ENCODE data around the gene GRK3.

DNA sequence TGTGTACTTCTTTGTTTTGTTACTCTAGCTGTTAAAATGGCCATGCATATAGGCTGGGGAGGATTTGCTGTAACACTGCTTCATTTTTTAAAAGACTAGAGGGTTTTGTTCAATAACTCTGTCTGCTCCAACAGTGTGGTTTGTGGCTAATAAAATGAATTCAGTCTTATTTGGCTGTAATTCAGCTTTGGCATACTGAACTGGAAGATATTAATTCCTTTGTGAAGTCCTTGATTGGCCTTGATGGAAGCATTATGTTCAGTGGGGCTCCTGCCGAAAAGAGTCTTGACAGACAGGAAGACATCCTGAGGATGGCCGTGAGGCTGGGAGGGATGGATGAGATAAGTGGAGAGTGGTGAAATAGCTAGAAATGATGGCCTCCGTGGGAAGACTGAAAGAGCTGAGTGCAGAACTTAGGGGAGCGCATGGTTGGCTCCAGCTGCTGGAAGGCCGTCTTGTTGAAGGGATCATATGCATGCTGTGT lies 132.7 kb downstream of the GRK3 start:
- TF ChIP-seq, protein P1, sequence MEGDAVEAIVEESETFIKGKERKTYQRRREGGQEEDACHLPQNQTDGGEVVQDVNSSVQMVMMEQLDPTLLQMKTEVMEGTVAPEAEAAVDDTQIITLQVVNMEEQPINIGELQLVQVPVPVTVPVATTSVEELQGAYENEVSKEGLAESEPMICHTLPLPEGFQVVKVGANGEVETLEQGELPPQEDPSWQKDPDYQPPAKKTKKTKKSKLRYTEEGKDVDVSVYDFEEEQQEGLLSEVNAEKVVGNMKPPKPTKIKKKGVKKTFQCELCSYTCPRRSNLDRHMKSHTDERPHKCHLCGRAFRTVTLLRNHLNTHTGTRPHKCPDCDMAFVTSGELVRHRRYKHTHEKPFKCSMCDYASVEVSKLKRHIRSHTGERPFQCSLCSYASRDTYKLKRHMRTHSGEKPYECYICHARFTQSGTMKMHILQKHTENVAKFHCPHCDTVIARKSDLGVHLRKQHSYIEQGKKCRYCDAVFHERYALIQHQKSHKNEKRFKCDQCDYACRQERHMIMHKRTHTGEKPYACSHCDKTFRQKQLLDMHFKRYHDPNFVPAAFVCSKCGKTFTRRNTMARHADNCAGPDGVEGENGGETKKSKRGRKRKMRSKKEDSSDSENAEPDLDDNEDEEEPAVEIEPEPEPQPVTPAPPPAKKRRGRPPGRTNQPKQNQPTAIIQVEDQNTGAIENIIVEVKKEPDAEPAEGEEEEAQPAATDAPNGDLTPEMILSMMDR (IDR thresholded peaks at IDR 0.05 in 4 of 5, conservative IDR thresholded peaks at IDR 0.05 in 1 of 5): no peak
- TF ChIP-seq POLR2A (IDR thresholded peaks at IDR 0.05): no peak

Measured in gastrocnemius medialis (tissue), 4 donors.